ENCODE data around the gene MCM5.

Gene MCM5

DNA sequence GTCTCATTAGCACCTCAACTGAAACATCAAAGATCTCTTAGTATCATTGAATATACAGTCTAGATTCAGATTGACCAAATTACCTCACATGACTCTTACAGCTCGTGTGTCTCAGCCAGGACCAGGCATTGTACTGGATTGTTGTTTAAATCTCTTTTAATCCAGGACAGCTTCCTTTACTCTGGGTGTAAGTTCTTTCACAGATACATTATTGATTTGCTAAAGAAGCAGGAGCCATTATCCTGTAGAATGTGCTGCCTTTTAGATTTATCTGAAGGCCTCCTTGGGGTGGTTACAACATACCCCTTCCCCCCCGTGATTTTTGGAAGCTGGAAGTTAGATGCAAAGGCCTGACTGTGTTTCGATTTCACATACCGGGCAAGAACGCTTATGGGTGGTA is 4.2 kb downstream of the MCM5 start:
- no peak for DNase-seq

- no peak for DNase-seq
These were observed 6.5 kb downstream of the MCM5 start for GRCh38 chr22:35406443-35406842.

DNA sequence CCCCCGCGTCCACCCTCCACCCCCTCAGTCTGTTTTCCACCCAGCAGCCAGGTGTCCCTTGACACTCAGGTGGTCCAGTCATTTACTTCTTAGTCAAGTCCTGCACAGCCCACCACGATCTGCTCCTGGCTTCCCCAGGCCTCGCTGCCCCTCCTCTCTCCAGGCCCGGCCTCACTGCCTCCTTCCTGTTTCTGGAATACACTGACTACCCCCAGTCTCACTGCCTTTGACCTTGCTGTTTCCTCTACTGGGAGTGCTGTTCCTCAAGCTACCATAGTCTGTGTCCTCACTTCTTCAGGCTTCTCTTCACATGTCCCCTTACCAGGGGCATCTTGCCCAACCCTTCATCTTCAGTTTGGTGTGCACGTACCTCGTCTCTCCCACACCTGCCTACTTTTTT is 7.4 kb downstream of the MCM5 start:
- DNase-seq = no peak

- no peak for DNase-seq
These were observed 10.1 kb downstream of the MCM5 start for GRCh38 chr22:35409783-35410662.

DNA sequence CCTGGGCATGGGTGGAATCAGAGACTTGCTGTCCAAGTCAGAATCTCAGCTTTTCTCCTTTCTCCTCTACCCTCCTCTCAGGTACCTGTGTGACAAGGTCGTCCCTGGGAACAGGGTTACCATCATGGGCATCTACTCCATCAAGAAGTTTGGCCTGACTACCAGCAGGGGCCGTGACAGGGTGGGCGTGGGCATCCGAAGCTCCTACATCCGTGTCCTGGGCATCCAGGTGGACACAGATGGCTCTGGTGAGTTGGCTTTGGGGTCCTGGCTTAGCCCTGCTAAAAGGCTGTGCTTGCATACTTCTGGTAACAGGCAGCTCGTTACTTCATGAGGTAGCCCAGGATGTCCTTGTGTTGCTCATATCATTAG is 10.7 kb downstream of the MCM5 start:
- DNase-seq = no peak

- no peak for DNase-seq
These were observed 11.2 kb downstream of the MCM5 start for GRCh38 chr22:35411102-35411501.

DNA sequence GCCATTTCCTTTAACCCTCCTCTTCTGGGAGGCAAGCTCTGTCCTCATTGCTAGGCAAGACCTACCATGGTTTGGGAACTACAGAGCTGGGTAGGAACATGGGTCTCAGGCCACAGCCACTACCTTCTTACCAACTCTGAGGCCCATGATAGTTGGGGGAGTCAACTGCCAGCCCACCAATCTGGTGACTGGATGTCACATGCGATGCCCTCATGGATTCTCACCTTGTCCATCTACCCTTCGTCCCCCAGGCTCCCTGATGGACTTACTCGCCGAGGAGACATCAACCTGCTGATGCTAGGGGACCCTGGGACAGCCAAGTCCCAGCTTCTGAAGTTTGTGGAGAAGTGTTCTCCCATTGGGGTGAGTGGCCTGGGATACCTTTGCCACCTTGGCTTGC is 13.7 kb downstream of the MCM5 start:
- no peak for DNase-seq

DNA sequence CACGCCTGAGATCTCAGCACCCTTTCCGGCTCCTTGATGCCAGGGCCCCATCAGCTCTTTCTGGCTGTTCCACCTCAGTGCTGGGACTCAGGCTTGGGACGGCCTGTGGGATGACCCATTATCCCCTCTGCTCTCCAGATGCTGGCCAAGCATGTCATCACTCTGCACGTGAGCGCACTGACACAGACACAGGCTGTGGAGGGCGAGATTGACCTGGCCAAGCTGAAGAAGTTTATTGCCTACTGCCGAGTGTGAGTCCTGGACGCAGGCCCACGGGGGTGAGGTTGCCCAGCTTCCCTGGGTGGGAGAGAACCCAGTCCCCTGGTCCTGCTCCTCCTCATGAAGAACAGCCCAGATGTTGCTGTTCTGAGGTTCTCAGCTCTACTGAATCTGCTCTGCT is 17.7 kb downstream of the MCM5 start:
- DNase-seq = no peak

GRCh38 chr22:35418088-35418487 is 18.1 kb downstream of the MCM5 start:
- DNase-seq = no peak

GRCh38 chr22:35418731-35419130 is 18.8 kb downstream of the MCM5 start:
- no peak for DNase-seq

DNA sequence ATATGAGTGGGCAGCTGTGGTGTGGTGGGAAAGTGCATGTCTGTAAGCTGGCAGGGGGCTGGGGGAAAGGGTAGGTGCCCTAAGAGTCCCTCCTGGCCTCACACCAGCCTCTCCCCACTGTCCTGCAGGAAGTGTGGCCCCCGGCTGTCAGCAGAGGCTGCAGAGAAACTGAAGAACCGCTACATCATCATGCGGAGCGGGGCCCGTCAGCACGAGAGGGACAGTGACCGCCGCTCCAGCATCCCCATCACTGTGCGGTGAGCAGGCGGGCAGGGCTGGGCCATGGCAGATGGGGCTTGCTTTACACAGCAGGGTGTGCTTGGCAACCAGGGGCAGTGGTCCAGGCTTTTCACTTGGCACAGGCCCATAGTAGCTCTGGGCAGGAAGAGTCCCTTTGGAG is 19.8 kb downstream of the MCM5 start:
- DNase-seq = no peak

DNA sequence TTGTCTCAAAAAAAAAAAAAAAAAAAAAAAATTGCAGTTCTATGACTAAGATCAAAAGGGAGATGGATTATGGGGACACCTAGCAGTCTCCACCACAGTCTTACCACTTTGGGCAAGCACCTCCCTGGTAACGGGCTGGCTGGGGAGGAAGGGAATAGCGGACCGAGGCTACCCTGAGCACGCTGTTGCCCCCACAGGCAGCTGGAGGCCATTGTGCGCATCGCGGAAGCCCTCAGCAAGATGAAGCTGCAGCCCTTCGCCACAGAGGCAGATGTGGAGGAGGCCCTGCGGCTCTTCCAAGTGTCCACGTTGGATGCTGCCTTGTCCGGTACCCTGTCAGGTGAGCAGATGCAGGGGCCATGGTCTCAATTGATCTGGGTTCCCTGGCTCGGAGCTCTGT is 21.2 kb downstream of the MCM5 start:
- no peak for DNase-seq

DNA sequence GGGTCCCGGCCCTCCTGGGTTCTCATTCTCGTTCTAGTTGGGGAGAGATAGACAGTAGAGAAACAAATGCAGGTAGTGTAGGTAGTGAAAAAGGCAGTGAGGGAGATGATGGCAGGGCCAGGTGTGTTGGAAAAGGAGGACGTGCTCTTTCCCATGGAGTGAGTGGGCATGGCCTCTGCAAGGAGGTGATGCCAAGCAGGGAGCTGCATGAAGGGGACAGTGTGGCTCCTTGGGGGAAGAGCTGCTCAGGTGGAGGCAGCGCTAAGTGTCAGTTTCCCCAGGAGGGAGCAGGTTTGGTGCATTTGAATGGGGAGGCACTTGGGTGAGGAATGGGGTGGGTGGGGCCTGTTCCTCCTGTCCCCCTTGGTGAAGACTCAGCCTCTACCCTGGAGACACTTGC is 22.2 kb downstream of the MCM5 start:
- DNase-seq = no peak

DNA sequence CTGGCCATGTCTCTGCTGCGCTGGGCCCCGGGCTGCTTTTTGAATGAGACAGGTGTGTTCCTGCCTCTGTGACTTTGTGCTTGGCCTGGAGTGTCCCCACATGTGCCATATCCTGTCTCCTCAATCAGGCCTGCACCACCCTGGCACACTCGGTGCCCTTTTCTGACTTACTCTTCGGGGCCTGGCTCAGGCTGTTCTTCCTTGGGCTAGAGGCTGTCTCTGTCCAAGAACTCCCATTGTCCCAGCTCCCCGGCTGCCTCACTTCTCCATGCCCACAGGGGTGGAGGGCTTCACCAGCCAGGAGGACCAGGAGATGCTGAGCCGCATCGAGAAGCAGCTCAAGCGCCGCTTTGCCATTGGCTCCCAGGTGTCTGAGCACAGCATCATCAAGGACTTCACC is 23.0 kb downstream of the MCM5 start:
- no peak for DNase-seq

DNA sequence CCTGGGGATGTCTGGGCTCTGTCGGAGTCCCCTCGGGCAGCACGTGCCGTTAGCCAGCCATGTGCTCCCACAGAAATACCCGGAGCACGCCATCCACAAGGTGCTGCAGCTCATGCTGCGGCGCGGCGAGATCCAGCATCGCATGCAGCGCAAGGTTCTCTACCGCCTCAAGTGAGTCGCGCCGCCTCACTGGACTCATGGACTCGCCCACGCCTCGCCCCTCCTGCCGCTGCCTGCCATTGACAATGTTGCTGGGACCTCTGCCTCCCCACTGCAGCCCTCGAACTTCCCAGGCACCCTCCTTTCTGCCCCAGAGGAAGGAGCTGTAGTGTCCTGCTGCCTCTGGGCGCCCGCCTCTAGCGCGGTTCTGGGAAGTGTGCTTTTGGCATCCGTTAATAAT is 24.1 kb downstream of the MCM5 start:
- DNase-seq = no peak

- no peak for DNase-seq
These were observed 24.8 kb downstream of the MCM5 start for GRCh38 chr22:35424761-35425160.

DNA sequence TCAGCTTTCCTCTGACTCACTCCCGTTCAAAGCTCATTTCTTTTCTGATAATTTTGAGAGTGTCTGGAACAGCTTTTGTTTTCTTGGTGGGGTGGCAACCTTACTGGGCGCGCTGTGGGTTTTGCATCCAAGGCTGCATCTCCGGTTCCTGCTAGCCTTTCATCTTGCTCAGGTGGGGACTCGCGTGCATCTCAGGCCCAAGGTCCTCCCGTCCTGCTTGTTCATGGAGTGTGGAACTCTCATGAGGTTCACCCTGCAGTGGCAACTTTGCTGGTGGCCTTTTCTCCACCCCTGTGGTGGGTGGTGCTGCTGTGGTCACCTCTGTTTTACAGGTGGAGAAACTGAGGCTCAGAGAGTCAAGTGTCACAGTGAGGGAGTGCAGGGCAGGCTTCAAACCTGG is 25.6 kb downstream of the MCM5 start:
- DNase-seq = no peak

GRCh38 chr22:35425971-35426800 is 26.2 kb downstream of the MCM5 start:
- DNase-seq = no peak

GRCh38 chr22:35426801-35427140 is 26.8 kb downstream of the MCM5 start:
- no peak for DNase-seq

- peak; percentile 92 for DNase-seq
These were observed 31.0 kb downstream of the MCM5 start for GRCh38 chr22:35430897-35431322.

GRCh38 chr22:35431483-35432227 is 31.7 kb downstream of the MCM5 start:
- DNase-seq = no peak

DNA sequence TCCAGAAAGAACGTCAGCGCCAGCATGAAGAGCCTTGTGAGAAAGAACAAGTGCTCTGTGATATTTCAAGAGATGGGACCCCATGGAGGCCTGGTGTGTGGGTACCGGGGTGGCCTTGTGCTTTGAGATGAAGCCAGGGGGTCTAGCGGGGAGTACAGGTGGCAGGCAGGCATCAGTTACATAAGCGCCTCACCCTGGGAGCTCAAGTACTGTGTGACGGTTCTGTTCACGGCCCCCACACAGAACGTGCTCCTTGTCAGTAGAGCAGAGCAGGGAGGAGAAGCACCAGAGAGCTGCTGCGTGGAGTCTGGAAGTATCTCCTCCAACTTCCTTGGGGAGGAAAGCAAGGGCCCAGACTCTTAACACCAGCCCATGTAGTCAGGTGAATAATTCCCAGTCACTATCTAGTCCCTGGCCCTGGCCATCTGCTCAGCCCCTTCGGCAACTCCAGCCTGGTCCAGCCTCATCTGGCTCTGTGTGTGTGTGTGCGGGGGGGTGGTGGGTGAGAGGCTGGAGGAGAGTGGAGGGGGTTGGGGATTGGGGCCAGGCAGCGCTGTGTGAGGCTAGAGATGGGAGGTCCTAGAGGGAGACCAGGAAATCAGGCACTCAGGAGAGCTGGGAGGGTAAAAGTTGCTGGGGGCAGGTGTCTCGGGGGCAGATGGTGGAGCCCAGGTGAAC is 32.4 kb downstream of the MCM5 start:
- DNase-seq = no peak

All from eye (tissue), 1 donor.